ENCODE results near the gene TESMIN.

TESMIN gene

DNA sequence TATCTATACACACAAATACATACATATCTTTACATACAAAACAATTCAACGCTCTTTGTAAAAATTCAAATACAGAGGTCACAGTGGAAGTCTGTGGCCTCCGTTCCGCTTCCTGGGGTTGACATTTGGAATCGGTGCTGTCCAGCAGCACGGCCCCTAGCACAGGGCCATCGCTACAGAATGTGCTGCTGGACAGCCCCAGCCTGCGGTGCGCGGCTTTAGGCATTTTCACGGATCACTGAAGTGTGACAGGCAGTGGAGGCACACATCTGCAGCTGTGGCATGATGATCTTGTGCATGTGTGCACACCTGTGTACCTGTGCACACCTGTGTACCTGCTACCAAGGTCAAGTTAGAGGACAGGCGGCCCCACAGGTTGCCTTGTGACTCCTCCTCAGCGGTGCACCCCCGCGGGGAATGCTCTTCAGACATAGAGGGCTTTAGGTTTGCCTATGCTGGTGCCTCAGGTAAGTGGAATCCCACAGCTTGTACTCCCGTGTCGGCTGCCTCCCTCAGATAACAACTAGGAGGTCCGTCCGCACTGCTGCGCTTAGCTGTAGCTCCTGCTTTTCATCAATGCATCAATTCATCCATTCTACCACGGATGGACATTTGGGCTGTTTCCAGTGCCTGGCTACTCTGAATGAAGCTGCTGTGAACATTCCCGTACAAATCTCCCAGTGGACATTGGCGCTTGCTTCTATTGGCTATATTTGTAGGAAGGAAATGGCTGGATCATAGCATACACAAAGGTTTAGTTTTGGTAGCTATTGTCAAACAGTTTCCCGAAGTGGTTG, 37.1 kb downstream of the TESMIN start:
- in situ Hi-C loops (cut with HindIII; ENCODE audit: low sequenced_read_pairs): no loop called here

DNA sequence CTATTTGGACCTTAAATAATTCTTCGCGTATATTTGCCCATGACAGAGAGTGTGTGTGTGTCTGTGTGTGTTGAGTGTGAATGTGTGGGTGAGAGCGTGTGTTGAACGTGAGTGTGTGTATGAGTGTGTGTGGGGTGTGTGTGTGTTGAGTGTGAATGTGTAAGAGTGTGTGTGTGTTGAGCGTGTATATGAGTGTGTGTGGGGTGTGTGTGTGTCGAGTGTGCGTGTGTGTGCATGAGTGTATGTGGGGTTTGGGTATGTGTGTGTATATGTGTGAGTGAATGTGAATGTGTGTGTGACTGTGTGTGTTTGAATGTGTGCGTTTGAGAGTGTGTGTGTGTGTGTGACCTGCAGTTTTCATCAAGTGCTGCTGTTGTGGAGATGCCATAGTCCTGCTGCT, 40.2 kb downstream of the TESMIN start:
- in situ Hi-C loops (cut with HindIII; ENCODE audit: low sequenced_read_pairs): no loop called here

DNA sequence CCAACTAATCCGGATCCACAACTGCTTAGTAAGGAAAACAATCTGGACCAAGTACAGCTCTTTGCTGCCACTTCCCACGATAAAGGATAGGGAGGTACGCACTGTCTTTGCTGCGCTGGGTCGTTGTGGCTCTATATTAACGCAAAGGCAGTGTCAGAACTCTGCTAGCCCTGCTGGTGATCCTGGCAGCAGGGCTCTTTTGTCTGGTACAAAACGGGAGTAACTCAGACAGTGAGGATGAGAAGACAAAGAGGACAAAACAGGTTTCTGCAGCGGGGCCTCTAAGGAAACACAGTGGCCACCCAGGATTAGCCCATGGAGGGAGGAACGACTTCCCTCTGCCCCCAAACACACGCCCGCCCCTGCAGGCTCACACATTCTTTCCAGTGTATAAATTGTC, 40.9 kb downstream of the TESMIN start:
- in situ Hi-C loops (cut with HindIII; ENCODE audit: low sequenced_read_pairs): no loop called here

GRCh38 chr11:68709062-68709461, 42.3 kb downstream of the TESMIN start:
- in situ Hi-C loops (cut with HindIII; ENCODE audit: low sequenced_read_pairs): no loop called here

DNA sequence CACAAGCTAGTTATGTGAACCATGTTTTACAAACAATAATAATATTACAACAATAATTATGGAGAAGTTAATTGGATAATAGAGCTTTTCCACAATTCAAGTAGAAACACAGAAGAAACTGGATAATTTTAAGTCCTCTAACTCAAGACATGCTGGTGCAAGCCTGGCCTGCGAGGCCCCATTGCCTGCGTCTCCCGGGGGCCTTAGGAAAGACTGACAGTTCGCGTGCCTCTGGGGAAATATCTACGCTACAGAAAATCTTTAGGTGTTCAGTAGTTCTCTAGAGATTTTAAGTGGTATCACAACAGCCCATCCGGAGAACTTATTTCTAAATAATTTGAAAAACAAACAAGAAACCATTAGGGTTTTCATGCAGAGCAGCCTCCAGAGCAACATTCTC, 43.8 kb downstream of the TESMIN start:
- in situ Hi-C loops (cut with HindIII; ENCODE audit: low sequenced_read_pairs): no loop called here

- in situ Hi-C loops (cut with HindIII; ENCODE audit: low sequenced_read_pairs): loop anchor here (5.0 kb wide), 1 partner anchor 52 kb away; no protein-coding TSS in a partner anchor
Observed at GRCh38 chr11:68704887-68705286, 46.4 kb downstream of the TESMIN start.

DNA sequence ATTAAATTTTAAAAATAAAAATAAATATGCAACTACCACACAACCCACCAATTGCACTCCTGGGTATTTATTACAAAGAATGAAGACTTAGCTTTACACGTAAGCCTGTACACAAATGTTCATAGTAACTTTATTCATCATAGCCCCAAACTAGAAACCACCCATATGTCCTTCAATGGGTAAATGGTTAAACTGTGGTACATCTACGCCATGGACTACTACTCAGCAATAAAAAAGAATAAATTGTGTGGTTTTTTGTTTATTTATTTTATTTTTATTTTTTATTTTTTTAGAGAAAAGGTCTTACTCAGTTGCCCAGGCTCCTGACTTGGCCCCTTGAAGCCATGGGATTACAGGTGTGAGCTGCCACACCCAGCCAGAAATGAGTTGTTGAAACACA, 52.3 kb downstream of the TESMIN start:
- in situ Hi-C loops (cut with HindIII; ENCODE audit: low sequenced_read_pairs): no loop called here

DNA sequence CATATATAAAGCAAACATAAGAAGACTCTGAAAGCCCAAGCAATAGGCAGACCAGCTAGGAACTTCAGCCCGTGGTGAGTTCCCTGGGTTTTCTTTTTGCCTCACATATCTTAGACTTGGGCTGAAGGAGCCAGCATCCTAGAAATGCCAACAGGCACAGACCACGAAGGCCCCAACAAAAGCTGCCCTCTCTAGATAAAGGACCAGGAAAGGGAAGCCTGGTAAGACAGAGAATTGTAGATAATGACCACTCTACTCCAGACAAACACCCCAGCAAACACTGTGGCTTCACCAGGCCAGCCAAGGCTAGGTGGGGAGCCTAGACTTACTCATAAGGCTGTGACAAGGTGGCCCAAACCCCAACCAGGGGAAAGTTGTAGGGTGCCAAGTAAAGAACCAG, 55.8 kb downstream of the TESMIN start:
- in situ Hi-C loops (cut with HindIII; ENCODE audit: low sequenced_read_pairs): no loop called here

- in situ Hi-C loops (cut with HindIII; ENCODE audit: low sequenced_read_pairs): no loop called here
Observed at GRCh38 chr11:68694431-68695297, 56.7 kb downstream of the TESMIN start.

GRCh38 chr11:68693484-68693882, 57.8 kb downstream of the TESMIN start:
- in situ Hi-C loops (cut with HindIII; ENCODE audit: low sequenced_read_pairs): no loop called here

DNA sequence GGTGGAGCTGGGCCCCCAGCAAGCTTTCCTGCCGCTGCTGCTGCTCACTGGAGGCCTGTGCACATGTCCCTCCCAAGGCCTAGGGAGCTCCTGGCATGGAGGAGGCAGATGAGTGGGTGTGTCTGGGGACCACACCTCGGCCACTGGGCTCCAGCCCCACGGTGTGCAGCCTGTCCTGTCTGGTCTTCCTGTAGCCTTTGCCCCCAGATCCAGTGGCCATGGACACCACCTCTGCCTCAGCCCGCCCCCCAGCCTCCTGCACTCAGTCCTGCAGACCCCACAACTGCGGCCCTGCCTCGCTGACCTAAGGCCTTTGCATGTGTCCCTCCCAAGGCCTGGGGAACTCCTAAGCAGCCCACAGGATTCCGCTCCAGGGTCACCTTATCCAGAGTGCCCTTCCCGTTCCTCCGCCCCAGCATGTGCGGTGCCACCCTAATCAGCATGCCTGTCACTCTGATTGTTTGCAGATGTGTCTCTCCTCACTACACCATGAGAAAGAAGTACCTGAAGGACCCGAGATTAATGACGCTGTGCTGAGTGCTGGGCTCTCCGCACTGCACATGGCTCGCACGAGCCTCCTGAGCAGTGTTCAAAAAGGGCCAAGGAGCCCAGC, 58.3 kb downstream of the TESMIN start:
- in situ Hi-C loops (cut with HindIII; ENCODE audit: low sequenced_read_pairs): no loop called here

DNA sequence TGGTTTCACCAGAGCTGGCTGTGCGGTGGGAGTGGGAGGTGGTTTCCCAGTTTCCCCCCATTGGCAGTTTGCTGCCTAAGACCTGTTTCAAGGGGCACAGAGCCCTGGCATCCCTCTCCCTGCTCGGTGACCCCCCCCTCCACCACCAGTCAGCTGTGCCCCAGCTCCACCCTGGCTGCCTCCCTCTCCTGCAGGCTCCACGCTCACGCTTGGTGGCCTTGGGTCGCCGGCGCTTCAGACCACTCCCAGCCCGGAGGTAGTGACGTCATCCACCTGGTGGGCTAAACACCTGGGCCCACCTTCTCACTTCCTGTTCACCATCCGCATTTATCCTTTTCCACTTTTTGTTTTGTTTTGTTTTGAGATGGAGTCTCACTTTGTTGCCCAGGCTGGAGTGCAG, 59.2 kb downstream of the TESMIN start:
- in situ Hi-C loops (cut with HindIII; ENCODE audit: low sequenced_read_pairs): no loop called here

DNA sequence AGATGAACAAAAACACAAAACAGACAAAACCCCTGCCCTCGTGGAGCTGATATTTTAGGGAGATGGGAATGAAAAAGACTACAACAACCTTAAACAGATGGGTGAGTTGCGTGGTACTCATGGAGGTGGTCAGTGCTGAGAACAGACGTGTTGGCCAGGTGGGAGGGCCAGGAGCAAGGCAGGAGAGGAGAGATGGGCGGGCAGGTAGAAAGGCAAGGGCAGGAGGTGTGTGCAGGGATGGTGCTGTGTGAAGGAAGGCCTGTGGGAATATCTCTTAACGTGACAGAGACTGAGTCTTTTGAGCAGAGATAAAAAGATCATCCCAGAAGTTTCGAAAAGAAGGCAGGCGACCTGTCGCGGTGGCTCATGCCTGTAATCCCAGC, 59.9 kb downstream of the TESMIN start:
- in situ Hi-C loops (cut with HindIII; ENCODE audit: low sequenced_read_pairs): no loop called here

DNA sequence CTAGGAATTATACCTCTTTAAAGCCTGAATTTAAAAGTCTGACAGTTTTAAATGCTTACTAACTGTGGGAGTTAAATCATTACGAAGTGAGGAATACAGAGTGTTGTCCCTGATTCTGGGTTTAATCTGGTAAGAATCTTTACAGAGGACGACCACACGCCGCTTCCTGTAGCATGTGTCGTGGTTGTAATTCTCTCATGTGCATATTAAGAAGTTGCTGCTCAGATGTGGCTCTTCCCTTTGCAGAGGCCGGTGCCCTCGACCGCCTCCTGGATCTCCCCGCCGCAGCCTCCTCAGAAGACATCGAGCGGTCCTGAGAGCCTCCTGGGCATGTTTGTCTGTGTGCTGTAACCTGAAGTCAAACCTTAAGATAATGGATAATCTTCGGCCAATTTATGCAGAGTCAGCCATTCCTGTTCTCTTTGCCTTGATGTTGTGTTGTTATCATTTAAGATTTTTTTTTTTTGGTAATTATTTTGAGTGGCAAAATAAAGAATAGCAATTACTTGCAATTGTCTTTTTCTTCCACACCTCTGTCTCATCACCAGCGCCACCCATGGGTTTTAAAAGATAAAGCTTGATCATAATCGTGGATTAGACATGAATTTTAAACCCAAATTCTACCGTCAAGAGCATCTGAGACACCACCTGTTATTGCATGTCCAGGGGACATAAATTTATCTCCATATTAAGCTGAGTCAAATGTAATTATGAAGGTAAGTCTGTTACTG, 60.5 kb downstream of the TESMIN start:
- in situ Hi-C loops (cut with HindIII; ENCODE audit: low sequenced_read_pairs): no loop called here

- in situ Hi-C loops (cut with HindIII; ENCODE audit: low sequenced_read_pairs): loop anchor here (5.0 kb wide), 1 partner anchor 43 kb away; no protein-coding TSS in a partner anchor
Observed at GRCh38 chr11:68689737-68690625, 61.3 kb downstream of the TESMIN start.

- in situ Hi-C loops (cut with HindIII; ENCODE audit: low sequenced_read_pairs): loop anchor here (5.0 kb wide), 1 partner anchor 42 kb away; no protein-coding TSS in a partner anchor
Observed at GRCh38 chr11:68688881-68689280, 62.4 kb downstream of the TESMIN start.

DNA sequence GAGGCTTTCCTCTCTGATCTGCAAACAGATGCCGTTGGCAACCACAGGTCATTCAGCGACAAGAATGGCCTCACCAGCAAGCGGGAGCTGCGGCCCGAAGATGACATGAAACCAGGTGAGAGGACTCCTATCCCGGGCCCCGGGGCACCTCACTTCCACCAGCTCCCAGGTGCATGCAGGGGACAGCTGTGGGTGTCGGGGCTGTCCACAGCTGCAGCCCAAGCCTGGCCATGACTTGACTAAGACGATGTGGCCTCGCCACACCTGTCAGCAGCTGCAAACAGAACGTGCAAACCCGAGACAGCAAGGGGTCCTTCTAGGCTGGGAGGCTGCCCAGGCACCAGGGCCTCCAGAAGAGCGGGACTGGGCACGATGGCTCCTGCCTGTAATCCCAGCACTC, 63.3 kb downstream of the TESMIN start:
- in situ Hi-C loops (cut with HindIII; ENCODE audit: low sequenced_read_pairs): loop anchor here (5.0 kb wide), 1 partner anchor 41 kb away; no protein-coding TSS in a partner anchor

DNA sequence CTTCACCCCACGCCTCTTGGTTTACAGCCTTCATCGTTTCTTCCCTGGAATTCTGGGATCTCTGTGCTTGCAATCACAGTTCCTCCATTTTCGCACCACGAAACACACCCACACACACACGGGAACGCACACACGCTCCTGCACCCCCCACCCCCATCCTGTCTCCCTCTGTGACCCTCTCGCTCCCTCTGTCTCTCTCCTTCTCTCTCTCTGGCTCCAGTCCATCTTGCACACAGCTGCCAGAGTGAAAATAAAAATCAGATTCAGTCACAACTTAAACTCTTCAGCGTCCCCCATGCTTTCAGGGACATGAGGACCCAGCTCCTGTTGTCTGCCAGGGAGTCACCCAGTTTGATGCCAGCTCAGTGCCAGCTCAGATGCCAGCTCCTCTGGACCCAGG, 64.0 kb downstream of the TESMIN start:
- in situ Hi-C loops (cut with HindIII; ENCODE audit: low sequenced_read_pairs): loop anchor here (5.0 kb wide), 1 partner anchor 40 kb away; no protein-coding TSS in a partner anchor

GRCh38 chr11:68686486-68686885, 64.8 kb downstream of the TESMIN start:
- in situ Hi-C loops (cut with HindIII; ENCODE audit: low sequenced_read_pairs): loop anchor here (5.0 kb wide), 1 partner anchor 39 kb away; no protein-coding TSS in a partner anchor

Measured in endothelial cell of hepatic sinusoid (primary cell).